Smooth muscle cell (in vitro differentiated cells): ENCODE results near the gene CACNA2D1. TPM values are rescaled to one million over a fixed set of nuclear protein-coding genes. Genes with fewer than 3 reads are reported as not detected.

ENCODE experiments used
- DNase-seq: peaks from one replicate; lab custom pipeline; 2025; ENCODE audit not compliant: unreplicated experiment; lab: John Stamatoyannopoulos, UW
- H2AFZ ChIP-seq: fragments of 200-600 bp; sonication (generic); 2 replicates; pipeline ENCODE4 v1.6.0; 2016; ENCODE audit warnings: antibody characterized with exemption, low read depth, mild to moderate bottlenecking
- H3F3A ChIP-seq: fragments of 200-600 bp; sonication (generic); 2 replicates; pipeline ENCODE4 v1.6.0; 2017; ENCODE audit warnings: antibody characterized with exemption, low read depth
- H3K27ac ChIP-seq: fragments of 200-600 bp; sonication (generic); 2 replicates; pipeline ENCODE4 v1.5.1; 2016; ENCODE audit warnings: low read depth, mild to moderate bottlenecking
- H3K27me3 ChIP-seq: fragments of 200-600 bp; sonication (generic); 2 replicates; pipeline ENCODE4 v1.6.1; 2016; ENCODE audit warnings: low read depth, mild to moderate bottlenecking
- H3K36me3 ChIP-seq: fragments of 200-600 bp; sonication (generic); 2 replicates; pipeline ENCODE4 v1.5.1; 2016; ENCODE audit warnings: low read depth
- H3K4me1 ChIP-seq: fragments of 200-600 bp; sonication (generic); 2 replicates; pipeline ENCODE4 v1.5.1; 2016; ENCODE audit warnings: low read depth
- H3K4me2 ChIP-seq: fragments of 200-600 bp; sonication (generic); 2 replicates; pipeline ENCODE4 v1.6.0; 2016; ENCODE audit warnings: mild to moderate bottlenecking
- H3K4me3 ChIP-seq: fragments of 200-600 bp; sonication (generic); 2 replicates; pipeline ENCODE4 v1.5.1; 2016; ENCODE audit warnings: mild to moderate bottlenecking
- H3K79me2 ChIP-seq: fragments of 200-600 bp; sonication (generic); 2 replicates; pipeline ENCODE4 v1.6.0; 2016; ENCODE audit warnings: low read depth, mild to moderate bottlenecking
- H3K9ac ChIP-seq: fragments of 200-600 bp; sonication (generic); 2 replicates; pipeline ENCODE4 v1.6.0; 2016; ENCODE audit warnings: low read depth
- H3K9me3 ChIP-seq: fragments of 200-600 bp; sonication (generic); replicated peaks from 2 replicates; pipeline ENCODE4 v1.5.1; 2016; ENCODE audit warnings: low read depth
- H4K20me1 ChIP-seq: fragments of 200-600 bp; sonication (generic); 2 replicates; pipeline ENCODE4 v1.6.0; 2016; ENCODE audit warnings: low read depth
- CTCF ChIP-seq: fragments of 200-600 bp; sonication (generic); IDR thresholded peaks from 2 replicates; pipeline ENCODE4 v1.5.1; 2017; ENCODE audit warnings: borderline replicate concordance, mild to moderate bottlenecking, antibody characterized with exemption; ENCODE audit not compliant: insufficient read depth, poor library complexity, severe bottlenecking
- WGBS: methylation state at CpG from one replicate; pipeline ENCODE4 v1.1.7; 2016; ENCODE audit warnings: low lambda C conversion rate; 5-methylcytosine and 5-hydroxymethylcytosine counted together
- polyA plus RNA-seq: library from polyadenylated mRNA; unstranded; fragments of >200 nt; fragmentation: Nextera tagmentation; extraction: Ambion mirVana; gene quantifications from 2 replicates; pipeline ENCODE4 v1.2.1, GENCODE V29; 2016
- total RNA-seq: library from RNA; depleted of rRNA; stranded (reverse); fragments of >200 nt; gene quantifications from 2 replicates; pipeline ENCODE4 v1.2.3, GENCODE V29; 2014

The CACNA2D1 gene
- total and polyA plus RNA-seq, 2 experiments from 2014 or later: 4.1 to 39.3 TPM

- no peak for TF ChIP-seq CTCF
- no peak overlapping the region for H3K4me2 ChIP-seq
- H3F3A ChIP-seq: no peaks in the 10 kb centered on the region
- 90% methylated on average over 5 of the region's 5 CpGs for WGBS
- no peaks in the 10 kb centered on the region for H3K27me3 ChIP-seq
- no peaks in the 10 kb centered on the region for H4K20me1 ChIP-seq
- no peaks in the 10 kb centered on the region for H3K9me3 ChIP-seq
- no peak for DNase-seq
- H3K36me3 ChIP-seq: no peaks in the 10 kb centered on the region
- H3K27ac ChIP-seq: no peak overlapping the region
- H3K79me2 ChIP-seq: no peaks in the 10 kb centered on the region
- H2AFZ ChIP-seq: no peak overlapping the region
- no peaks in the 10 kb centered on the region for H3K4me1 ChIP-seq
- H3K9ac ChIP-seq: no peak overlapping the region
- H3K4me3 ChIP-seq: no peak overlapping the region
These were observed 130.9 kb downstream of the CACNA2D1 start for GRCh38 chr7:82312646-82313045.

DNA sequence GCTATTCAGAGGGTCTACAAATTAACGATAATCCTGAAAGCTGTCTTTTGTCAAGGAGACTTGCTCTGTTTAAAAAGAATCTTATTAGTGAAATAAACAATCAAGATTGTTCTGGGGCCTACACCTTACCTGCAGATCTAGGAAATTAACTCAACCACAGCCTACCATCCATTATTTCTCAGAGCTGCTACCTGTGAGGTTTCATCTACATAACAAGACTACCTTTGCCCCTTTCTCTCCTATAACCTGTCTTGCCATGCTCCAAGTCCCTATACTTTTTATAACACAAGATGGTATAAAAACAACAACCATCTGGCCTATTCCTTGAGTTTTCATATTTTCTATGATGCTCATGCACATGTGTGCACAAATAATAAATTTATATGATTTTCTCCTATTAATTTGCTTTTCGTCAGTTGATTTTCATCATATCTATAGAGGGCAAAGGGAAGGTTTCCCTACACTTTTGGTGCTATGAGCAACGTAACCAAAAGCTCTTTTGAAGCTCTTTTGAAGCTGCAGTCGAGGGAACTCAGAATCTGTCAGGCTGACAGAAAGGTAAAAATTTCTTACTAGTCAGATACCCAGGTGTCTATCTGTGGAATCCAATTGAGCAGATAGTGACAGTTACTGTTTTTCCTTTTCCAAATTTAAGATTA, 138.1 kb downstream of the CACNA2D1 start:
- Histone ChIP-seq H3F3A (no peaks in the 10 kb centered on the region), H3K79me2 (no peaks in the 10 kb centered on the region), H3K27ac (no peak overlapping the region), H3K27me3 (no peaks in the 10 kb centered on the region), H3K4me1 (no peaks in the 10 kb centered on the region), H3K36me3 (no peaks in the 10 kb centered on the region), H3K4me2 (no peak overlapping the region), H3K9ac (no peak overlapping the region), H4K20me1 (no peaks in the 10 kb centered on the region), H3K9me3 (no peaks in the 10 kb centered on the region), H3K4me3 (no peak overlapping the region), H2AFZ (no peak overlapping the region)
- no peak for TF ChIP-seq CTCF
- 97% methylated on average over 4 of the region's 4 CpGs for WGBS
- DNase-seq: no peak

DNA sequence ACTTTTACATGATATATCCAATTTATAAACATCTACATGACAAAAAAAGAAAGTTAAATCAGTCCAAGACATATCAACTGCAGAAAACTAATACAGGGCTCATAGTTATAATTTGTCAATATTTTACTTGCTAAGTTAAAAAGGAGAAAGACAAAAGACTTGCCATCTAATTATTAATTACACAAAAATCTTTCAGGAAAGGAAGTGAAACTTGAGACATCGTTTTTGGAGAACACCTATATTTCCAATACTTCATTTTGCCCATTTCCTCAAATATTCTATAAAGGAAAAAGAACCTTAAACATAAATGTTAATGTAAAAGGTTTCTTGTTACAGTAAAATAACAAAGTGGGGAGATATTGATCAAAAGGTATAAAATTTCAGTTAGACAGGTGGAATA, 148.7 kb downstream of the CACNA2D1 start:
- no peaks in the 10 kb centered on the region for H3K79me2 ChIP-seq

More for the DNA sequence above, 148.7 kb downstream of the CACNA2D1 start:
- H3K27ac ChIP-seq: no peak overlapping the region
- WGBS: 98% methylated on average over 1 of the region's 1 CpG
- no peaks in the 10 kb centered on the region for H3K27me3 ChIP-seq
- no peaks in the 10 kb centered on the region for H4K20me1 ChIP-seq
- no peak overlapping the region for H3K4me3 ChIP-seq
- no peak overlapping the region for H3K4me2 ChIP-seq
- H3F3A ChIP-seq: no peaks in the 10 kb centered on the region
- H3K9ac ChIP-seq: no peak overlapping the region
- H3K4me1 ChIP-seq: no peaks in the 10 kb centered on the region
- H2AFZ ChIP-seq: no peak overlapping the region
- peaks cover 4% of the 10 kb centered on the region for H3K9me3 ChIP-seq
- DNase-seq: no peak
- TF ChIP-seq CTCF: no peak
- H3K36me3 ChIP-seq: peaks cover 2% of the 10 kb centered on the region
